Ovary (tissue), 3 donors: ENCODE results near the gene EIF4E3.

Experiments used
- EP300 ChIP-seq: sonication (generic); formaldehyde crosslinking; IDR thresholded peaks from one replicate; pipeline ENCODE4 v1.6.1; 2017; ENCODE audit warnings: antibody characterized with exemption
- POLR2A ChIP-seq: fragments of 450-650 bp; IDR thresholded peaks from one replicate; pipeline ENCODE4 v1.6.1; 2017; ENCODE audit warnings: antibody characterized with exemption, mild to moderate bottlenecking, moderate library complexity
- TF ChIP-seq, protein P1 (sequence below), 3 donors: fragments of 450-650 bp in 2 of 3; fragments of 200-600 bp in 1 of 3; IDR thresholded peaks; one replicate each; pipeline versions ENCODE4 v1.5.1 to v1.8.0; 2016 to 2022; ENCODE audit warnings: antibody characterized with exemption in 3 of 3, mild to moderate bottlenecking in 1 of 3
- donor health status: DM: no; HTN: no; CAD: no.

DNA sequence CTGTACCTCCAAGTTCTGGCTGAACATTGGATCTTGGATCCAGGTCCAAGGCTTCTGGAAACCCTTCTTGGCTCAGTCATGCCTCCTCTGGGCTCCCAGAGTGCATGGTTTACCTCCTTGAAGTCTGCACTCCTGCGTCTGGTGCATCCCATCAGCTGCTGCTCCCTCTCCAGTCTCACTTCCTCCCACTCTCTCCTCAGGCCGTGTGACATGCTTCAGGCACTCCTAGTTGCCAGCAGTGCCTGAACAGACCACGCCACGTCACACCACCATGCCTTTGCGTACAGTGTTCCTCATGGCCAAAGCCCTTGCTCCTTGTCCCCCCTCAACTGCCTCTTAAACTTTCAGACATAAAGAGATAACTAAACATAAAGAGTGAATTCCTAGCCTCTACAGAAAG is 34.2 kb upstream of the EIF4E3 start:
- TF ChIP-seq, protein P1, sequence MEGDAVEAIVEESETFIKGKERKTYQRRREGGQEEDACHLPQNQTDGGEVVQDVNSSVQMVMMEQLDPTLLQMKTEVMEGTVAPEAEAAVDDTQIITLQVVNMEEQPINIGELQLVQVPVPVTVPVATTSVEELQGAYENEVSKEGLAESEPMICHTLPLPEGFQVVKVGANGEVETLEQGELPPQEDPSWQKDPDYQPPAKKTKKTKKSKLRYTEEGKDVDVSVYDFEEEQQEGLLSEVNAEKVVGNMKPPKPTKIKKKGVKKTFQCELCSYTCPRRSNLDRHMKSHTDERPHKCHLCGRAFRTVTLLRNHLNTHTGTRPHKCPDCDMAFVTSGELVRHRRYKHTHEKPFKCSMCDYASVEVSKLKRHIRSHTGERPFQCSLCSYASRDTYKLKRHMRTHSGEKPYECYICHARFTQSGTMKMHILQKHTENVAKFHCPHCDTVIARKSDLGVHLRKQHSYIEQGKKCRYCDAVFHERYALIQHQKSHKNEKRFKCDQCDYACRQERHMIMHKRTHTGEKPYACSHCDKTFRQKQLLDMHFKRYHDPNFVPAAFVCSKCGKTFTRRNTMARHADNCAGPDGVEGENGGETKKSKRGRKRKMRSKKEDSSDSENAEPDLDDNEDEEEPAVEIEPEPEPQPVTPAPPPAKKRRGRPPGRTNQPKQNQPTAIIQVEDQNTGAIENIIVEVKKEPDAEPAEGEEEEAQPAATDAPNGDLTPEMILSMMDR (IDR thresholded peaks at IDR 0.05): no peak
- no peak for TF ChIP-seq POLR2A
- no peak for TF ChIP-seq EP300
